GM12892 (cell line): Measurements from ENCODE around the gene CENPP.

Experiments used
- POLR2A ChIP-seq: IDR thresholded peaks from 2 replicates; pipeline ENCODE4 v1.6.1; 2011; ENCODE audit warnings: low read depth, low read length, control low read depth
- POLR2AphosphoS5 ChIP-seq: IDR thresholded peaks from 2 replicates; pipeline ENCODE4 v1.6.1; 2011; ENCODE audit warnings: low read depth, low read length, control low read depth

- TF ChIP-seq POLR2A (no peak), POLR2AphosphoS5 (no peak)
These were observed 293.0 kb downstream of the CENPP start for GRCh38 chr9:92618633-92619225.
